ENCODE measurements around the gene HP. TPM values are rescaled to one million over a fixed set of nuclear protein-coding genes. Genes with fewer than 3 reads are reported as not detected.

Gene HP
- total RNA-seq, 1 donor from 2014 or later, result not detected

DNA sequence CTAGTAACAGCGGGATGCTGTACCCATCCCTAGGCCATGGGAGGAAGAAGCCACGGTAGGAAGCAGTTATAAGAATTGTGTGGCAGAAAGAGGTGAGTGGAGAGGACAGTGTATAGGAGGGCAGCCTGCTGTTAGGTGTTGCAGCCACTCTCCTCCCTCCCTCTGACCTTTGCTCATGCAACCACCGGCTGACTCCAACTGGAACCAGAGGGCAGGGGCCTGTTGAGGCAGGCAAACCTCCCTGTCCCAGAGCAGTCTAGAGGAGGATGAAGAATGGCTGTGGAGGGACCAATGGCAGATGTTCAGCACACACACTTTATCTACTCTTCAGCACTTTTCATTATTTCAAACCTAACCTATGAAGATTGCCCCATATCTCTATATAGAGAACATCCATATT is 36.9 kb downstream of the HP start:
- CTCF ChIA-PET, result no interaction called here
- Mint-ChIP-seq H3K36me3 (ENCODE audit: low read depth) (peaks cover 62% of the 10 kb centered on the region), H3K4me3 (peak overlapping the region; percentile 38), H3K4me1 (peaks cover 47% of the 10 kb centered on the region), H3K9me3 (no peaks in the 10 kb centered on the region), H3K27ac (no peak overlapping the region), H3K27me3 (no peaks in the 10 kb centered on the region)
- intact Hi-C loops (cut with micrococcal nuclease), result loop anchor here (5.0 to 10.0 kb wide), 6 partner anchors 194 to 1286 kb away; partner anchors contain the start of genes CMTR2, IST1, PHLPP2 and VAC14
- ATAC-seq (ENCODE audit: low read depth), result no peak
- TF ChIP-seq, protein P1, sequence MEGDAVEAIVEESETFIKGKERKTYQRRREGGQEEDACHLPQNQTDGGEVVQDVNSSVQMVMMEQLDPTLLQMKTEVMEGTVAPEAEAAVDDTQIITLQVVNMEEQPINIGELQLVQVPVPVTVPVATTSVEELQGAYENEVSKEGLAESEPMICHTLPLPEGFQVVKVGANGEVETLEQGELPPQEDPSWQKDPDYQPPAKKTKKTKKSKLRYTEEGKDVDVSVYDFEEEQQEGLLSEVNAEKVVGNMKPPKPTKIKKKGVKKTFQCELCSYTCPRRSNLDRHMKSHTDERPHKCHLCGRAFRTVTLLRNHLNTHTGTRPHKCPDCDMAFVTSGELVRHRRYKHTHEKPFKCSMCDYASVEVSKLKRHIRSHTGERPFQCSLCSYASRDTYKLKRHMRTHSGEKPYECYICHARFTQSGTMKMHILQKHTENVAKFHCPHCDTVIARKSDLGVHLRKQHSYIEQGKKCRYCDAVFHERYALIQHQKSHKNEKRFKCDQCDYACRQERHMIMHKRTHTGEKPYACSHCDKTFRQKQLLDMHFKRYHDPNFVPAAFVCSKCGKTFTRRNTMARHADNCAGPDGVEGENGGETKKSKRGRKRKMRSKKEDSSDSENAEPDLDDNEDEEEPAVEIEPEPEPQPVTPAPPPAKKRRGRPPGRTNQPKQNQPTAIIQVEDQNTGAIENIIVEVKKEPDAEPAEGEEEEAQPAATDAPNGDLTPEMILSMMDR (IDR thresholded peaks at IDR 0.05), result no peak
- no peak for DNase-seq
- POLR2A ChIA-PET, result no interaction called here

DNA sequence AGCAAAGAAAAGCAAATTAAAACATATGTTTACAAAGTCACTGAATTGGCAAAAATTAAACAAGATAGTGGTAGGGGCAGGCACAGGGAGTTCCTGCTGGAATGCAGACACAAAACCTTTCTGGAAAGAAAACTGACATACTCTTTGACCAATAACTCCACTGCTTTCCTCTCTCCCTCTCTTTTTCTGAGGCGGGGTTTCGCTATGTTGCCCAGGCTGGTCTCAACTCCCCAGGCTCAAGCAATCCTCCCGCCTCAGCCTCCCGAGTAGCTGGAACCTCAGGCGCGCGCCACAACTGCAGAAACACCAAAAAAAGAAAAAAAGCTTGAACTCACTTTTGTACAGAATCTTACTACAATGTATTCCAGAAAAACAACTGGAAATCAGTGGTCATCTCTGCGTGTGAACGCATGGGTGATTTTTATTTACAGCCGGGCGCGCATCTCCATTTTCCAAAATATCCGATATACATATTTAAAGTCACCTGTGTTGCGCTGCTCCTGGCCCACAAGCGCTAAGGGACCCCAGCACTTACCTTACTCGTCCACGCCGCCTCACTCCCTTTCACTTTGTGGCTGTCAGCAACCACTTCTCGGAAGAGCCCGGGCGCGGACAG is 38.6 kb downstream of the HP start:
- DNase-seq, result no peak
- intact Hi-C loops (cut with micrococcal nuclease), result loop anchor here (1.0 to 10.0 kb wide), 11 partner anchors 79 to 1288 kb away; partner anchors contain the start of genes CMTR2, DHODH, IST1 and PHLPP2
- ATAC-seq (ENCODE audit: low read depth), result peak; percentile 31
- no peaks in the 10 kb centered on the region for H3K9me3 Mint-ChIP-seq
- POLR2A ChIA-PET, result interaction anchor here (0.6 to 1.6 kb wide), 12 partner anchors 13 to 1322 kb away, joined by 3 to 6 read pairs (median 4); partner anchors contain the start of genes CMTR2, DHODH and ZNF23
- CTCF ChIA-PET, result interaction anchor here (0.6 kb wide), 1 partner anchor 210 kb away, joined by 3 read pairs; no protein-coding TSS in a partner anchor
- H3K4me3 Mint-ChIP-seq, result peak overlapping the region; percentile 99
- TF ChIP-seq, protein P1 (IDR thresholded peaks at IDR 0.05), result no peak
- peak overlapping the region; percentile 96 for H3K27ac Mint-ChIP-seq
- H3K4me1 Mint-ChIP-seq, result peaks cover 47% of the 10 kb centered on the region
- H3K36me3 Mint-ChIP-seq (ENCODE audit: low read depth), result peaks cover 66% of the 10 kb centered on the region
- H3K27me3 Mint-ChIP-seq, result no peaks in the 10 kb centered on the region

DNA sequence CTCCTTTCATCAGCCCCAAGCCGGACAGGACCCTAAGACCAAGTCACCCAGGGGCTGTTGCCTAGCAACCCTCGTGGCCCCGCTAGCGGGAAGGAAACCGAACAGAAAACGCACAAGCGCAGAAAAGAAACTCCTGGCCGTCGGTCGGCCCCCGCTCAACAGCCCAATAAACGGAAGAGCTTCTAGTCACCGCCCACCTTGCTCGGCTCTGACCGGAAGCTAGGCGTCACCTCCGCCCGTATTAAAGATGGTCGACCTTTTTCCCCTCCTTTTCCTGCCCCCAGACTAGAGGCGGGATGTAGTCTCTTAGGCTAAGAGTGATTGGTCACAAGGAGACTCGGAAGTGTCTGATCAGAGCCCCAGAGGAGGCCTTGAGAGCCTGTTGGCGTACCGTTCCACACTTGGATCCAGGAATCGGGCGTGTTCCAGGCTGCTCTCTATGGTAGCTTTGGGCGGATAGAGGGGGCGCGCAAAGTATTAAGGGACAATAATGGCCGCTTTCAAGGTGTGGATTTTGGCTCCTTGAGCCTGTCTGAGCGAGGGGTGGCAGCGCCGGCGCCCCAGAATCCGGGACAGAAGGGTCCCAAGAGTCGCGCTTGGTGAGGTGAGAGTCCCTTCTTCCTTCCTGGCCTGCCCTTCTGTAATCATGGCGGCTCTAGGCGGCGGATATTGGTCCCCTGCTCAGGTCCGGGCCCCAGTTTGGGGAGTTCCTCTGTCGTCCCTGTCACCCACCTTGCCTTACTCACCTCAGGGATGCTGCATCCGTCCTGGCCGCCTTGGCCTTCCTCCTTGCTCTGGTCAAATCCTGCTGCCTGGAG is 39.4 kb downstream of the HP start, which contains the start of the genes DHX38 and TXNL4B:
TSS of gene DHX38 (plus strand) at position 400 of the 818 bp plus-strand sequence. CDS start 2,311 bp downstream, outside the sequence.
TSS of gene TXNL4B (minus strand) at position 173 of the 818 bp plus-strand sequence. CDS start 2,871 bp downstream, outside the sequence.
- peak; percentile 77 for DNase-seq
- ATAC-seq (ENCODE audit: low read depth), result peak; percentile 96
- H3K27me3 Mint-ChIP-seq, result no peaks in the 10 kb centered on the region
- H3K36me3 Mint-ChIP-seq (ENCODE audit: low read depth), result peaks cover 68% of the 10 kb centered on the region
- TF ChIP-seq, protein P1 (IDR thresholded peaks at IDR 0.05), result no peak
- intact Hi-C loops (cut with micrococcal nuclease), result loop anchor here (1.0 to 10.0 kb wide), 11 partner anchors 79 to 1289 kb away; partner anchors contain the start of genes CMTR2, DHODH, IST1 and PHLPP2
- CTCF ChIA-PET, result interaction anchor here (0.6 kb wide), 1 partner anchor 210 kb away, joined by 3 read pairs; no protein-coding TSS in a partner anchor
- H3K27ac Mint-ChIP-seq, result peak within 1 kb of the TSS; percentile 96
- H3K4me1 Mint-ChIP-seq, result peaks cover 47% of the 10 kb centered on the region
- POLR2A ChIA-PET, result interaction anchor here (0.6 to 1.6 kb wide), 14 partner anchors 13 to 1323 kb away, joined by 3 to 8 read pairs (median 4); partner anchors contain the start of genes AP1G1, CMTR2, DHODH and ZNF23
- H3K4me3 Mint-ChIP-seq, result peak within 1 kb of the TSS; percentile 99
- no peaks in the 10 kb centered on the region for H3K9me3 Mint-ChIP-seq

DNA sequence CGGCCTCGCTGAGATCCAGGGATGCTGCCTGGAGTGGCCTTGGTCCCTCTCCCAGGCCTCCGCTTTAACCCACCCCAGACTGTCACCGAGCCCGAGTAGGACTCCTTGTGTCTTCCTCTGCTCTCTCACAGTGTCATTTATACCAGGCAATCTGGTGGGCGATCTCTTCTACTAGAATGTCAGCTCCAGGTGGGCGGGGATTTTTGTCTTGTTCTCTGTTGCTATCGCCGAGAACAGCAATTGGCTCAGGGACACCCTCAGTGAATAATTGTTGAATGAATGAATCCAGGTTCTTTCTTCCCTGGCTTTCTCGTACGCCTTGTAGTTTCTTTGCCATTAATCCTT is 39.9 kb downstream of the HP start:
- peak overlapping the region; percentile 96 for H3K27ac Mint-ChIP-seq
- no peaks in the 10 kb centered on the region for H3K27me3 Mint-ChIP-seq
- intact Hi-C loops (cut with micrococcal nuclease), result loop anchor here (5.0 to 10.0 kb wide), 6 partner anchors 197 to 1289 kb away; partner anchors contain the start of genes CMTR2, IST1, PHLPP2 and VAC14
- peak overlapping the region; percentile 99 for H3K4me3 Mint-ChIP-seq
- peaks cover 68% of the 10 kb centered on the region for H3K36me3 Mint-ChIP-seq (ENCODE audit: low read depth)
- DNase-seq (no peak), ATAC-seq (ENCODE audit: low read depth) (no peak)
- peaks cover 47% of the 10 kb centered on the region for H3K4me1 Mint-ChIP-seq
- TF ChIP-seq, protein P1 (IDR thresholded peaks at IDR 0.05), result no peak
- no peaks in the 10 kb centered on the region for H3K9me3 Mint-ChIP-seq
- POLR2A ChIA-PET, result interaction anchor here (0.9 to 1.6 kb wide), 4 partner anchors 87 to 632 kb away, joined by 3 to 8 read pairs (median 4); partner anchors contain the start of genes AP1G1 and ZNF23
- CTCF ChIA-PET, result no interaction called here

All from activated B cell treated with CpG ODN at 0.5 μM for 24 hours (primary cell).